GM12878 (cell line): ENCODE measurements around the gene PPP1R10. TPM values are rescaled to one million over a fixed set of nuclear protein-coding genes. Genes with fewer than 3 reads are reported as not detected.
A peak's percentile ranks its signal among the peaks of the same experiment; 100 is the strongest.

ENCODE experiments used
- BACH1 ChIP-seq: fragments of 450-650 bp; IDR thresholded peaks from 2 replicates; pipeline ENCODE4 v1.6.1; 2017; ENCODE audit warnings: mild to moderate bottlenecking, borderline replicate concordance
- CBFB ChIP-seq: IDR thresholded peaks from 2 replicates; pipeline ENCODE4 v1.6.1; 2016; ENCODE audit warnings: antibody characterized with exemption, low read depth
- E4F1 ChIP-seq: fragments of 450-650 bp; IDR thresholded peaks from 2 replicates; pipeline ENCODE4 v1.6.1; 2018; ENCODE audit warnings: borderline replicate concordance, mild to moderate bottlenecking; ENCODE audit not compliant: partially characterized antibody
- EGR1 ChIP-seq, 2 experiments: IDR thresholded peaks; 1 replicate in 1 of 2; 2 replicates in 1 of 2; pipeline ENCODE4 v1.6.1; 2011 to 2012; ENCODE audit warnings: low read depth in 2 of 2, low read length in 2 of 2, borderline replicate concordance in 1 of 2, mild to moderate bottlenecking in 1 of 2, moderate library complexity in 1 of 2
- NKRF ChIP-seq: fragments of 450-650 bp; conservative IDR thresholded peaks from 2 replicates; pipeline ENCODE4 v1.6.1; 2017; ENCODE audit warnings: mild to moderate bottlenecking, moderate library complexity
- NR2C1 ChIP-seq: fragments of 450-650 bp; IDR thresholded peaks from 2 replicates; pipeline ENCODE4 v1.6.1; 2017; ENCODE audit warnings: antibody characterized with exemption, mild to moderate bottlenecking, moderate library complexity
- PKNOX1 ChIP-seq: fragments of 450-650 bp; IDR thresholded peaks from 2 replicates; pipeline ENCODE4 v1.6.1; 2016; ENCODE audit warnings: mild to moderate bottlenecking
- PRDM15 ChIP-seq: fragments of 450-650 bp; formaldehyde crosslinking; IDR thresholded peaks from 2 replicates; pipeline ENCODE4 v1.4.0; 2020; ENCODE audit warnings: mild to moderate bottlenecking, moderate library complexity
- RAD51 ChIP-seq: fragments of 450-650 bp; IDR thresholded peaks from 2 replicates; pipeline ENCODE4 v1.6.1; 2016; ENCODE audit warnings: moderate library complexity, mild to moderate bottlenecking, inconsistent platforms
- RB1 ChIP-seq: fragments of 450-650 bp; formaldehyde crosslinking; IDR thresholded peaks from 2 replicates; pipeline ENCODE4 v1.6.1; 2017; ENCODE audit warnings: mild to moderate bottlenecking, borderline replicate concordance
- RBBP5 ChIP-seq: fragments of 200-600 bp; sonication (generic); conservative IDR thresholded peaks from 2 replicates; pipeline ENCODE4 v1.6.1; 2016
- SMAD5 ChIP-seq: IDR thresholded peaks from 2 replicates; pipeline ENCODE4 v1.6.1; 2016; ENCODE audit warnings: antibody characterized with exemption, low read depth
- STAT1 ChIP-seq: fragments of 450-650 bp; conservative IDR thresholded peaks from 2 replicates; pipeline ENCODE4 v1.6.1; 2014; ENCODE audit warnings: antibody characterized with exemption, mild to moderate bottlenecking
- TCF3 ChIP-seq: IDR thresholded peaks from 2 replicates; pipeline ENCODE4 v1.6.1; 2012; ENCODE audit warnings: low read depth, mild to moderate bottlenecking, low read length, borderline replicate concordance; ENCODE audit not compliant: insufficient read depth
- ZNF622 ChIP-seq: fragments of 450-650 bp; IDR thresholded peaks from 2 replicates; pipeline ENCODE4 v1.6.1; 2017; ENCODE audit warnings: mild to moderate bottlenecking, inconsistent platforms
- ZSCAN29 ChIP-seq: fragments of 450-650 bp; IDR thresholded peaks from 2 replicates; pipeline ENCODE4 v1.6.1; 2017; ENCODE audit warnings: mild to moderate bottlenecking, moderate library complexity
- polyA plus RNA-seq, 11 experiments: library from polyadenylated mRNA; depleted of rRNA in 4 of 11; unstranded in 6 of 11; stranded (reverse) in 5 of 11; fragments of >200 nt; fragmentation: Nextera tagmentation in 4 of 11; fragmentation: Illumina TruSeq in 1 of 11; extraction: Ambion mirVana in 4 of 11; extraction: Trizol in 1 of 11; gene quantifications; 1 replicate in 1 of 11; 2 replicates in 10 of 11; pipeline versions ENCODE4 v1.2.1 to v1.2.3, GENCODE V29; 2011 to 2016; ENCODE audit warnings: inconsistent platforms in 2 of 11, missing spikeins in 2 of 11, low read depth in 1 of 11
- total RNA-seq, 4 experiments: library from RNA; depleted of rRNA in 3 of 4; stranded (reverse); fragments of >200 nt in 3 of 4; fragmentation: Illumina TruSeq in 1 of 4; extraction: Trizol in 1 of 4; gene quantifications; 2 replicates each; pipeline versions ENCODE4 v1.2.1 to v1.2.3, GENCODE V29; 2013 to 2021

Gene PPP1R10
- total and polyA plus RNA-seq, 10 of the 15 experiments (the other 5 are each of a cell fraction or from before 2014, with no cell fraction given): 11.3 to 83.8 (median 41.2) TPM

GRCh38 chr6:30617565-30618269 is 674 bp upstream of the PPP1R10 start, which contains the start of gene MRPS18B (continued):
- no peak for TF ChIP-seq PRDM15 (CRISPR knock-in tag)
- TF ChIP-seq BACH1: peak; percentile 27; the same call in 1 of the 2 replicates
- TF ChIP-seq EGR1 (IDR thresholded peaks at IDR 0.05; ENCODE audit: borderline replicate concordance in 1 of 2, low read depth in 2 of 2, low read length in 2 of 2): peak in 1 of 2 experiments; percentile 44; a peak in 1 of 3 replicates
- no peak for TF ChIP-seq ZNF622
- TF ChIP-seq RAD51: no peak; the same call in 1 of the 2 replicates
- TF ChIP-seq NKRF: peak; percentile 98
- TF ChIP-seq SMAD5: peak; percentile 98
- no peak for TF ChIP-seq RBBP5
- peak; percentile 36; the same call in 1 of the 2 replicates for TF ChIP-seq TCF3
- peak; percentile 44; the same call in 1 of the 2 replicates for TF ChIP-seq CBFB
- peak; percentile 80 for TF ChIP-seq E4F1
- no peak for TF ChIP-seq ZSCAN29
- TF ChIP-seq NR2C1: peak; percentile 56; the same call in 1 of the 2 replicates
- TF ChIP-seq STAT1: 0 out of 2 replicates have a peak, but pooled peaks have one; percentile 55
- peak; percentile 79; the same call in 1 of the 2 replicates for TF ChIP-seq RB1
- TF ChIP-seq PKNOX1: peak; percentile 54
